SK-N-MC (cell line): ENCODE data around the gene PIKFYVE.

Source experiments
- DNase-seq: peaks from one replicate; pipeline ENCODE4 v3.0.0-alpha.2; 2011; ENCODE audit warnings: low read depth, low spot score
- H3K27ac ChIP-seq: fragments of 200-600 bp; sonication (generic); 2 replicates; pipeline ENCODE4 v1.5.1; 2016; ENCODE audit warnings: mixed run types
- H3K36me3 ChIP-seq: fragments of 200-600 bp; sonication (generic); 2 replicates; pipeline ENCODE4 v1.6.1; 2017; ENCODE audit warnings: antibody characterized with exemption, low read length, mixed read lengths; ENCODE audit not compliant: insufficient read depth
- H3K4me3 ChIP-seq: fragments of 200-600 bp; sonication (generic); 2 replicates; pipeline ENCODE4 v1.5.1; 2016
- H3K9ac ChIP-seq: fragments of 200-600 bp; sonication (generic); 2 replicates; pipeline ENCODE4 v1.8.0; 2017; ENCODE audit warnings: mixed run types, mixed read lengths; ENCODE audit not compliant: insufficient read length
- H3K9me3 ChIP-seq: fragments of 200-600 bp; sonication (generic); 2 replicates; pipeline ENCODE4 v1.6.1; 2017; ENCODE audit warnings: low read depth, mild to moderate bottlenecking, antibody characterized with exemption, low read length, moderate library complexity, mixed read lengths
- EZH2 ChIP-seq: fragments of 200-600 bp; sonication (generic); IDR thresholded peaks from one replicate; pipeline ENCODE4 v1.6.1; 2017; ENCODE audit warnings: antibody characterized with exemption
- FOXP2 ChIP-seq: optimal IDR thresholded peaks from 2 replicates; pipeline ENCODE3; 2011; ENCODE audit warnings: mild to moderate bottlenecking, moderate library complexity; ENCODE audit not compliant: insufficient read depth; ENCODE audit errors: extremely low read length, control extremely low read depth
- POLR2AphosphoS5 ChIP-seq: IDR thresholded peaks from 2 replicates; pipeline ENCODE4 v1.6.1; 2012; ENCODE audit warnings: mild to moderate bottlenecking, low read depth, low read length, borderline replicate concordance

Gene PIKFYVE

DNA sequence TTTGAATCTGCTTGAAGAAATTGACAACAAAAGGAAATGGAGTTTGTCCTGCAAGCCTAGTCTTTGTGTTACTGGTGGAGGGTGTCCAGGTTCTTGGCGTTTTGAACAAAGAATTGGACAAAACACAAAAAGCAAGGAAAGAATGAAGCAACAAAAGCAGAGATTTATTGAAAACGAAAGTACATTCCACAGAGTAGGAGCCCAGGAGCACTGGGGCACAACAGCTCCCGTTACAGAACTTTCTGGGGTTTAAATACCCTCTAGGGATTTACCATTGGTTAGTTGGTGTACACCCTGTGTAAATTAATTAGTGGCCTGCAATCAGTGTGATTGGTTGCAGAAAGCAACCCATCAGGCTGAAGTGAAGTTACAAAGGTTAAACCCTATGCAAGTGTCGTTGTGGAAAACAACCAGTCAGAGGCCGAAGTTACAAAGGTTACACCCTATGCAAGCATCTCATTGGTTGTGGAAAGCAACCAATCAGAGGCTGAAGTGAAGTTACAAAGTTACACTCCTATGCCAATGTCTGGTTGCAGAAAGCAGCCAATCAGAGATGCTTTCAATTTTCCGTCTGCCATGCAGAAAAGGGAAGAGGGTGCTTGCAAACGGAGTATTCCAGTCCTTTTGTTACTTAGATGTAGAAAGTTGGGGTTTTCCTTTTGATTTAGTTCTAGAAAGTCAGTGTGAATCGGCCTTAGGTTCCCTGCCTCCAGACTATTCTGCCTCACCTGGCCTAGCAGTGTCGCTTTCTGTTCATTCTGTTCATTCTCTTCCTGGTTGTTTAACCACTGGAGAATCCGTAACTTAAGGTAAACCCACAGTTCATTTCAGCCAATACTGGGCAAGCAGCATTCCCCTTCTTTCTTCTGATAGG is 92.9 kb downstream of the PIKFYVE start:
- Histone ChIP-seq H3K4me3 (no peak overlapping the region), H3K9ac (no peak overlapping the region), H3K9me3 (no peaks in the 10 kb centered on the region; the same call in 1 of the 2 replicates), H3K27ac (no peak overlapping the region), H3K36me3 (peaks cover 17% of the 10 kb centered on the region)
- TF ChIP-seq FOXP2 (no peak), EZH2 (no peak), POLR2AphosphoS5 (no peak)
- DNase-seq: no peak

- H3K27ac ChIP-seq: no peak overlapping the region
- H3K36me3 ChIP-seq: peaks cover 11% of the 10 kb centered on the region; the same call in 1 of the 2 replicates
- no peak for DNase-seq
- no peak overlapping the region for H3K4me3 ChIP-seq
- no peak for TF ChIP-seq EZH2
- H3K9me3 ChIP-seq: no peaks in the 10 kb centered on the region; the same call in 1 of the 2 replicates
- no peak overlapping the region for H3K9ac ChIP-seq
These were observed 93.6 kb downstream of the PIKFYVE start for GRCh38 chr2:208359632-208359986.

- no peak for DNase-seq
- peaks cover 3% of the 10 kb centered on the region; the same call in 1 of the 2 replicates for H3K36me3 ChIP-seq
- H3K4me3 ChIP-seq: no peak overlapping the region
- H3K27ac ChIP-seq: no peak overlapping the region
- TF ChIP-seq FOXP2 (no peak), EZH2 (no peak), POLR2AphosphoS5 (no peak)
- no peaks in the 10 kb centered on the region for H3K9me3 ChIP-seq
- no peak overlapping the region for H3K9ac ChIP-seq
These were observed 94.4 kb downstream of the PIKFYVE start for GRCh38 chr2:208360259-208361076.

GRCh38 chr2:208361077-208361441 is 95.0 kb downstream of the PIKFYVE start:
- no peak for TF ChIP-seq FOXP2
- TF ChIP-seq POLR2AphosphoS5: no peak
- no peak for TF ChIP-seq EZH2
- DNase-seq: no peak
- Histone ChIP-seq H3K9ac (no peak overlapping the region), H3K36me3 (0 out of 2 replicates have a peak, but pooled peaks cover 3% of the 10 kb centered on the region), H3K27ac (no peak overlapping the region), H3K4me3 (no peak overlapping the region), H3K9me3 (no peaks in the 10 kb centered on the region)

DNA sequence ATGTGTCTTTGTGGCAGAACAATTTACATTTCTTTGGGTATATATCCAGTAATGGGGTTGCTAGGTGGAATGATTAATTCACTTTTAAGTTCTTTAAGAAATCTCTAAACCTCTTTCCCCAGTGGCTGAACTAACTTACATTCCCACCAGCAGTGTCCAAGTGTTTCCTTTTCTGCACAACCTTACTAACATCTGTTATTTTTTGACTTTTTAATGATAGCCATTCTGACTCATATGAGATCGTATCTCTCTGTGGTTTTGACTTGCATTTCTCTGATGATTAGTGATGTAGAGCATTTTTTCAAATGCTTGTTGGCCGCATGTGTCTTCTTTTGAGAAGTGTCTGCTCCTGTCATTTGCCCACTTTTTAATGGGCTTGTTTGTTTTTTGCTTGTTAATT is 97.4 kb downstream of the PIKFYVE start:
- Histone ChIP-seq H3K4me3 (no peak overlapping the region), H3K9ac (no peak overlapping the region), H3K36me3 (no peaks in the 10 kb centered on the region), H3K27ac (no peak overlapping the region), H3K9me3 (no peaks in the 10 kb centered on the region)
- TF ChIP-seq POLR2AphosphoS5 (no peak), FOXP2 (no peak), EZH2 (no peak)
- no peak for DNase-seq

DNA sequence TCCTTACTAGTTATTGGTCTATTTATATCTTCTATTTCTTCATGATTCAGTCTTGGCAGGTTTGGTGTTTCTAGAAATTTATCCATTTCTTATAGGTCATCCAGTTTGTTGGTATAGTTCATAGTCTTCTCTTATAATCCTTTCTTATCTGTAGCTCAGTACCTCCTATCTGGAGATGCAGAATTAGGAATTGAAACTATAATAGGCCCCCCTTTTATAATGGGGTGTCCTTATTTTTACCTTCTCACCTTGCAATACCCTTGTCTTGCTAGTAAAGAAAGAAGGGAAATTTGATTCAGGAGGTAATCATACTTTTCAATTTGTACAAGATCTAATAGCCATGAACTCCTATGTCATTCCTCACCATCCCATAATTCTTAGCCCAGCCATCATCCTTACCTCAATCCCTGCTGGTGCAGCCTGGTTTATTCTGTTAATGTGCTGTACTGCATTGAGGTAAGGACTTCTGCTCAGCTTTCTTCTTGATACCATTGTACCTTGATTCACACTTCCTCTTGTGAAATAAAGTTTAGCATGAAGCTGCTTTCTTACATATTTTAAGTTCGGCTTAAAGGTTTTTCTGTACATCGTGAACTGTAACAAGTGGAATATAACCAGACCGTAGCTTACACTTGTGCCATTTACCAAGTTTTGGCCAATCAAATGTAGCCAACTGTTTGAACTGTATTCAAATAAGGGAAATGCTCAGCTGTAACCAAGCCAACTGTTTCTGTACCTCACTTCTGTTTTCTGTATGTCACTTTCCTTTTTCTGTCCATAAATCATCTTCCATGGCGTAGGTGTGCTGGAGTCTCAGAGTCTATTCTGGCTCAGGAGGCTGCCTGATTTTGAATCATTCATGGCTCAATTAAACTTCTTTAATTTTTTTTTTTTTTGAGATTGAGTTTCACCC is 100.4 kb downstream of the PIKFYVE start:
- no peak for TF ChIP-seq FOXP2
- no peak for TF ChIP-seq POLR2AphosphoS5
- no peaks in the 10 kb centered on the region for H3K36me3 ChIP-seq
- no peak for DNase-seq
- no peak overlapping the region for H3K9ac ChIP-seq
- H3K27ac ChIP-seq: no peak overlapping the region
- H3K4me3 ChIP-seq: no peak overlapping the region
- H3K9me3 ChIP-seq: no peaks in the 10 kb centered on the region

GRCh38 chr2:208369091-208369490 is 103.0 kb downstream of the PIKFYVE start:
- H3K4me3 ChIP-seq: no peak overlapping the region
- no peak overlapping the region for H3K27ac ChIP-seq
- H3K9me3 ChIP-seq: no peaks in the 10 kb centered on the region
- DNase-seq: no peak
- no peak for TF ChIP-seq POLR2AphosphoS5
- H3K9ac ChIP-seq: no peak overlapping the region
- no peaks in the 10 kb centered on the region for H3K36me3 ChIP-seq
